CD14-positive monocyte (primary cell): Measurements from ENCODE around the gene OR52K2. TPM values are rescaled to one million over a fixed set of nuclear protein-coding genes. Genes with fewer than 3 reads are reported as not detected.
A peak's percentile ranks its signal among the peaks of the same experiment; 100 is the strongest.

Source experiments
- DNase-seq, 3 donors: peaks; one replicate each; pipeline ENCODE4 v3.0.0-alpha.2; 2011 to 2022
- H2AFZ ChIP-seq: 2 replicates; pipeline ENCODE4 v1.6.0; 2012; ENCODE audit warnings: mild to moderate bottlenecking, low read depth, low read length, inconsistent platforms; ENCODE audit not compliant: insufficient read depth, poor library complexity, severe bottlenecking
- H3K27ac ChIP-seq, 2 donors: 1 replicate in 1 of 2; 2 replicates in 1 of 2; pipeline ENCODE4 v1.5.1; 2012 to 2013; ENCODE audit warnings: low read length in 2 of 2, control low read depth in 1 of 2, inconsistent platforms in 1 of 2, low read depth in 1 of 2, mild to moderate bottlenecking in 1 of 2
- H3K27me3 ChIP-seq, 2 donors: one replicate each; pipeline versions ENCODE4 v1.6.0 to v1.6.1; 2011 to 2013; ENCODE audit warnings: low read length in 2 of 2; ENCODE audit not compliant: control insufficient read depth in 2 of 2, insufficient read depth in 2 of 2
- H3K36me3 ChIP-seq, 2 donors: replicated peaks in 1 of 2; 1 replicate in 1 of 2; 2 replicates in 1 of 2; pipeline versions ENCODE4 v1.5.1 to v1.6.1; 2012 to 2013; ENCODE audit warnings: low read length in 2 of 2, control low read depth in 1 of 2, inconsistent platforms in 1 of 2, mild to moderate bottlenecking in 1 of 2; ENCODE audit not compliant: insufficient read depth in 2 of 2, control insufficient read depth in 1 of 2
- H3K4me1 ChIP-seq, 2 donors: 1 replicate in 1 of 2; 2 replicates in 1 of 2; pipeline versions ENCODE4 v1.5.1 to v1.6.1; 2012 to 2013; ENCODE audit warnings: low read length in 2 of 2, control low read depth in 1 of 2, inconsistent platforms in 1 of 2, mild to moderate bottlenecking in 1 of 2, moderate library complexity in 1 of 2; ENCODE audit not compliant: insufficient read depth in 2 of 2, control insufficient read depth in 1 of 2
- H3K4me2 ChIP-seq: replicated peaks from 2 replicates; pipeline ENCODE3; 2012; ENCODE audit warnings: low read length, moderate library complexity, mild to moderate bottlenecking; ENCODE audit not compliant: poor library complexity, severe bottlenecking; ENCODE audit errors: extremely low read depth
- H3K4me3 ChIP-seq, 3 experiments: fragments of 200-600 bp in 1 of 3; sonication (generic) in 1 of 3; replicated peaks in 1 of 3; 1 replicate in 2 of 3; 2 replicates in 1 of 3; pipeline ENCODE4 v1.5.1; 2011 to 2013; ENCODE audit warnings: low read length in 3 of 3, mild to moderate bottlenecking in 3 of 3, control low read depth in 2 of 3, low read depth in 2 of 3, inconsistent platforms in 1 of 3, moderate library complexity in 1 of 3
- H3K79me2 ChIP-seq: 2 replicates; pipeline ENCODE4 v1.6.0; 2012; ENCODE audit warnings: mild to moderate bottlenecking, control low read depth, inconsistent platforms, low read length, moderate library complexity; ENCODE audit not compliant: insufficient read depth
- H3K9ac ChIP-seq: 2 replicates; pipeline ENCODE4 v1.6.0; 2017; ENCODE audit warnings: low read length, mild to moderate bottlenecking; ENCODE audit not compliant: insufficient read depth, poor library complexity, severe bottlenecking
- H3K9me3 ChIP-seq, 2 donors: replicated peaks in 1 of 2; 1 replicate in 1 of 2; 2 replicates in 1 of 2; pipeline versions ENCODE4 v1.5.1 to v1.6.1; 2012 to 2013; ENCODE audit warnings: low read length in 2 of 2, control low read depth in 1 of 2; ENCODE audit not compliant: control insufficient read depth in 1 of 2, insufficient read depth in 1 of 2
- H4K20me1 ChIP-seq: 2 replicates; pipeline ENCODE4 v1.6.0; 2012; ENCODE audit warnings: mild to moderate bottlenecking, low read length, control low read depth, moderate library complexity; ENCODE audit not compliant: insufficient read depth
- H3K27ac Mint-ChIP-seq, 7 donors: one replicate each; pipeline ENCODE4 v1.8.0; 2020; ENCODE audit warnings: mild to moderate bottlenecking in 7 of 7, mixed read lengths in 7 of 7, moderate library complexity in 6 of 7, inconsistent platforms in 2 of 7
- H3K27me3 Mint-ChIP-seq, 3 donors: one replicate each; pipeline ENCODE4 v1.8.0; 2021 to 2022; ENCODE audit warnings: low read depth in 3 of 3, mild to moderate bottlenecking in 3 of 3, mixed read lengths in 3 of 3, moderate library complexity in 3 of 3, inconsistent platforms in 1 of 3
- H3K36me3 Mint-ChIP-seq, 2 donors: one replicate each; pipeline ENCODE4 v1.8.0; 2020; ENCODE audit warnings: mixed read lengths in 2 of 2, inconsistent platforms in 1 of 2, mild to moderate bottlenecking in 1 of 2
- H3K4me1 Mint-ChIP-seq: one replicate; pipeline ENCODE4 v1.8.0; 2020; ENCODE audit warnings: mild to moderate bottlenecking, mixed read lengths
- H3K4me3 Mint-ChIP-seq, 2 donors: one replicate each; pipeline ENCODE4 v1.8.0; 2020; ENCODE audit warnings: mild to moderate bottlenecking in 2 of 2, mixed read lengths in 2 of 2, moderate library complexity in 1 of 2
- H3K9me3 Mint-ChIP-seq, 7 donors: one replicate each; pipeline ENCODE4 v1.8.0; 2020 to 2022; ENCODE audit warnings: mixed read lengths in 7 of 7, mild to moderate bottlenecking in 6 of 7, moderate library complexity in 6 of 7, inconsistent platforms in 2 of 7
- WGBS: methylation state at CpG from one replicate; pipeline ENCODE4 v1.1.5; 2013; ENCODE audit warnings: missing lambda C conversion rate; ENCODE audit not compliant: insufficient coverage; 5-methylcytosine and 5-hydroxymethylcytosine counted together
- intact Hi-C, 2 donors: fragments of 100-400 bp; cut with micrococcal nuclease; formaldehyde crosslinking; loops; one replicate each; pipeline versions ENCODE4 v1.15.0 to v1.15.1; 2023
- polyA plus RNA-seq, 3 donors: library from polyadenylated mRNA; depleted of rRNA in 1 of 3; unstranded in 2 of 3; stranded (reverse) in 1 of 3; fragments of 300-500 nt in 2 of 3; fragments of >200 nt in 1 of 3; fragmentation: Illumina TruSeq in 2 of 3; gene quantifications; 1 replicate in 2 of 3; 2 replicates in 1 of 3; pipeline ENCODE4 v1.2.3, GENCODE V29; 2012 to 2021
- TF ChIP-seq, protein P1 (sequence below): fragments of 200-600 bp; IDR thresholded peaks from one replicate; pipeline ENCODE4 v1.8.0; 2022; ENCODE audit warnings: antibody characterized with exemption, mild to moderate bottlenecking

The OR52K2 gene
- polyA plus RNA-seq, 3 donors: 0.16 to 1.5 (median 0.41) TPM

DNA sequence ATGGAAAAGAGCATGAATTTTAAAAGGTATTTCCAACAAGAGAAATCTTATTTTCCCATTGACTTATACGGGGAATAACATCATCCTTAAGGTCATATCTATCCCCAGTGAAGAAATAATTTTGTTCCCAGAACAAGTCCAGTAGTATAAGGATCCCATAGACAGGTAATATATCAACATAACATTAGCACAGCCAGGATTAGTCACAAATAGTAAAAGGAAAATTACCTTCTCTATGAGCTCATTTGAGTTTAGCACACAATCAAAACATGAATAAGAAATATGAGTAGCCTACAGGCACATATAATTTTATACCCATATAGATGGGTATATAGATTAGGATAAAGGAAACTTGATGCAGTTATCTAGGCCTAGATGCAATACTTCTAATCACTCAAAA is 30.5 kb downstream of the OR52K2 start:
- no peak overlapping the region for H3K4me2 ChIP-seq
- intact Hi-C loops: loop anchor here (5.0 to 10.0 kb wide), 3 partner anchors 32 to 87 kb away; partner anchors contain the start of genes OR52K2 (in 1 of the 2) and TRIM21 (in 1 of the 2)
- TF ChIP-seq, protein P1, sequence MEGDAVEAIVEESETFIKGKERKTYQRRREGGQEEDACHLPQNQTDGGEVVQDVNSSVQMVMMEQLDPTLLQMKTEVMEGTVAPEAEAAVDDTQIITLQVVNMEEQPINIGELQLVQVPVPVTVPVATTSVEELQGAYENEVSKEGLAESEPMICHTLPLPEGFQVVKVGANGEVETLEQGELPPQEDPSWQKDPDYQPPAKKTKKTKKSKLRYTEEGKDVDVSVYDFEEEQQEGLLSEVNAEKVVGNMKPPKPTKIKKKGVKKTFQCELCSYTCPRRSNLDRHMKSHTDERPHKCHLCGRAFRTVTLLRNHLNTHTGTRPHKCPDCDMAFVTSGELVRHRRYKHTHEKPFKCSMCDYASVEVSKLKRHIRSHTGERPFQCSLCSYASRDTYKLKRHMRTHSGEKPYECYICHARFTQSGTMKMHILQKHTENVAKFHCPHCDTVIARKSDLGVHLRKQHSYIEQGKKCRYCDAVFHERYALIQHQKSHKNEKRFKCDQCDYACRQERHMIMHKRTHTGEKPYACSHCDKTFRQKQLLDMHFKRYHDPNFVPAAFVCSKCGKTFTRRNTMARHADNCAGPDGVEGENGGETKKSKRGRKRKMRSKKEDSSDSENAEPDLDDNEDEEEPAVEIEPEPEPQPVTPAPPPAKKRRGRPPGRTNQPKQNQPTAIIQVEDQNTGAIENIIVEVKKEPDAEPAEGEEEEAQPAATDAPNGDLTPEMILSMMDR: no peak

DNA sequence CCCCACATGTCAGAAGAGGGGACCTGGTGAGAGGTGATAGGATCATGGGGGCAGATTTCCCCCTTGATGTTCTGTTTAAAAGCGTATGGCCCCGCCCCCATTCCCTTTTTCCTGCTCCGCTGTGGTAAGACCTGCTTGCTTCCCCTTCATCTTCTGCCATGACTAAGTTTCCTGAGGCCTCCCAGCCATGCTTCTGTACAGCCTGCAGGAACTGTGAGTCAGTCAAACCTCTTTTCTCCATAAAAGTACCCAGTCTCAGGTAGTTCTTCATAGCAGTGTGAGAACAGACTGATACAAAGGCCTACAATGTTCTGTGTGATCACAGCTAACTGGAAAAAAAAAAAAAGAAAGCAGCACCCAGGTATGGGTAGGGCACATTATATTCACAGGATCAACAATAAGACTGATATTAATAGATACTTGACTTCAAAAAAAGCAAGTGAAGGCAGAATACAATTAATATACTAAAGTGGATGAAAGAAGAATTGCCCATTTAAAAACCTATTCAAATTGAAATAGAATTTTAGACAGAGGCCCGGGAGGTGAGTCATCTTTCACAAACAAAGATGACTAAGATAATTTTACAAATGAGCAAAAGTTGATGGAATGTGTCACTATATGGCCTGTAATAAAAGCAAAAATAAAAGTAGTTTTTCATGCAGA is 31.6 kb downstream of the OR52K2 start:
- no peaks in the 10 kb centered on the region for H3K27me3 Mint-ChIP-seq
- peaks cover 33% of the 10 kb centered on the region for H3K4me1 Mint-ChIP-seq
- H3K36me3 Mint-ChIP-seq: peaks cover 10 to 11% of the 10 kb centered on the region in 2 donors
- intact Hi-C loops: loop anchor here (5.0 to 10.0 kb wide), 3 partner anchors 33 to 88 kb away; partner anchors contain the start of genes OR52K2 (in 1 of the 2) and TRIM21 (in 1 of the 2)
- Histone ChIP-seq H4K20me1 (no peaks in the 10 kb centered on the region), H3K27me3 (no peaks in the 10 kb centered on the region), H3K9me3 (no peaks in the 10 kb centered on the region), H2AFZ (no peak overlapping the region), H3K4me3 (peak overlapping the region in 1 of 3 experiments; percentile 9), H3K79me2 (no peaks in the 10 kb centered on the region), H3K4me2 (peak overlapping the region; percentile 9), H3K27ac (peak overlapping the region in 1 of 2 donors; percentile 68), H3K36me3 (peaks cover 0 to 6% of the 10 kb centered on the region in 2 donors), H3K4me1 (peaks cover 38 to 42% of the 10 kb centered on the region in 2 donors), H3K9ac (no peak overlapping the region)
- TF ChIP-seq, protein P1: no peak
- DNase-seq: peak; percentile 38 to 84 (median 65)
- WGBS: no CpG with 5 or more reads among the region's 4 CpGs
- peak overlapping the region; percentile 50 to 93 (median 83) for H3K27ac Mint-ChIP-seq
- H3K4me3 Mint-ChIP-seq: no peak overlapping the region
- H3K9me3 Mint-ChIP-seq: no peaks in the 10 kb centered on the region

More for the DNA sequence above, 30.5 kb downstream of the OR52K2 start:
- Mint-ChIP-seq H3K9me3 (peaks cover 0 to 10% (median 3%) of the 10 kb centered on the region in 7 donors), H3K27ac (no peak overlapping the region), H3K4me3 (no peak overlapping the region), H3K36me3 (peaks cover 21 to 22% of the 10 kb centered on the region in 2 donors), H3K4me1 (peaks cover 33% of the 10 kb centered on the region), H3K27me3 (peaks cover 0 to 2% (median 0%) of the 10 kb centered on the region in 3 donors)
- no CpG with 5 or more reads among the region's 1 CpG for WGBS
- no peak for DNase-seq
- H3K4me3 ChIP-seq: no peak overlapping the region
- H3K36me3 ChIP-seq: peaks cover 8 to 17% of the 10 kb centered on the region in 2 donors
- no peak overlapping the region for H3K27ac ChIP-seq
- no peak overlapping the region for H3K9ac ChIP-seq
- no peaks in the 10 kb centered on the region for H3K79me2 ChIP-seq
- H4K20me1 ChIP-seq: no peaks in the 10 kb centered on the region
- H3K9me3 ChIP-seq: no peaks in the 10 kb centered on the region
- H2AFZ ChIP-seq: no peak overlapping the region
- H3K4me1 ChIP-seq: peaks cover 37 to 42% of the 10 kb centered on the region in 2 donors
- no peaks in the 10 kb centered on the region for H3K27me3 ChIP-seq
